A549 (cell line): Measurements from ENCODE around the gene ROBO1. TPM values are rescaled to one million over a fixed set of nuclear protein-coding genes. Genes with fewer than 3 reads are reported as not detected.

Source experiments
- ATAC-seq, 2 experiments: fragments of 200-7000 bp in 1 of 2; fragments of >200 bp in 1 of 2; cut with Nextera tagmentation in 1 of 2; cut with Tn5 transposase in 1 of 2; 3 replicates each; pipeline versions ENCODE4 v1.8.0 to v1.9.1; 2018 to 2020; ENCODE audit warnings: mild to moderate bottlenecking in 1 of 2, moderate library complexity in 1 of 2
- CTCF ChIA-PET: fragments of 300-600 bp; sonication (Branson Sonifier 250); formaldehyde crosslinking; extraction: SDS; loops from one replicate; lab custom pipeline; 2021; ENCODE audit warnings: antibody characterized with exemption, inconsistent platforms; lab: Yijun Ruan, JAX
- POLR2A ChIA-PET: fragments of 350-600 bp; formaldehyde crosslinking; extraction: SDS; loops from one replicate; lab custom pipeline; 2021; ENCODE audit warnings: antibody characterized with exemption, inconsistent platforms; lab: Yijun Ruan, JAX
- DNase-seq, 2 experiments: peaks; one replicate each; pipeline versions ENCODE4 v3.0.0 to v3.0.0-alpha.2; 2011 to 2016; ENCODE audit warnings: low read depth in 1 of 2, low spot score in 1 of 2
- FAIRE-seq: peaks from 2 replicates; lab custom pipeline; 2011; peaks lifted over from hg19 to GRCh38; lab: Jason Lieb, UNC
- H3K27ac ChIP-seq, 2 experiments: fragments of >200 bp; sonication (Bioruptor Twin); formaldehyde crosslinking; 3 replicates each; pipeline ENCODE4 v1.5.1; 2016 to 2017
- H3K4me1 ChIP-seq: fragments of >200 bp; sonication (Bioruptor Twin); formaldehyde crosslinking; 3 replicates; pipeline ENCODE4 v1.6.1; 2016
- H3K4me2 ChIP-seq: fragments of >200 bp; sonication (Bioruptor Twin); formaldehyde crosslinking; 3 replicates; pipeline ENCODE4 v1.6.1; 2016
- H3K4me3 ChIP-seq: fragments of >200 bp; sonication (Bioruptor Twin); formaldehyde crosslinking; 3 replicates; pipeline ENCODE4 v1.5.1; 2016
- H3K9me3 ChIP-seq: fragments of >200 bp; sonication (Bioruptor Twin); formaldehyde crosslinking; 3 replicates; pipeline ENCODE4 v1.6.1; 2016
- CBX8 ChIP-seq: fragments of 200-600 bp; sonication (generic); IDR thresholded peaks from 2 replicates; pipeline ENCODE4 v1.6.1; 2016
- CEBPB ChIP-seq, 2 experiments: fragments of >200 bp in 1 of 2; sonication (Bioruptor Twin) in 1 of 2; formaldehyde crosslinking in 1 of 2; IDR thresholded peaks; 2 replicates each; pipeline ENCODE4 v1.6.1; 2012 to 2016
- FOSB ChIP-seq: fragments of 250-450 bp; sonication (Bioruptor Pico); IDR thresholded peaks from 2 replicates; pipeline ENCODE4 v1.5.0; 2020; ENCODE audit warnings: mild to moderate bottlenecking, moderate library complexity
- FOSL2 ChIP-seq, 2 experiments: fragments of 450-650 bp in 1 of 2; fragments of >200 bp in 1 of 2; sonication (Bioruptor Twin) in 1 of 2; formaldehyde crosslinking; IDR thresholded peaks; 2 replicates each; pipeline versions ENCODE4 v1.5.0 to v1.6.1; 2016 to 2020; ENCODE audit warnings: mild to moderate bottlenecking in 1 of 2, moderate library complexity in 1 of 2
- GATA3 ChIP-seq: IDR thresholded peaks from 2 replicates; pipeline ENCODE4 v1.6.1; 2012; ENCODE audit warnings: borderline replicate concordance
- HDAC2 ChIP-seq: fragments of 200-600 bp; sonication (generic); IDR thresholded peaks from 2 replicates; pipeline ENCODE4 v1.6.1; 2016
- HOXB13 ChIP-seq: fragments of 250-450 bp; sonication (Bioruptor Pico); IDR thresholded peaks from 2 replicates; pipeline ENCODE4 v1.5.0; 2020; ENCODE audit warnings: low read depth, mild to moderate bottlenecking, moderate library complexity
- JUN ChIP-seq, 2 experiments: fragments of >200 bp; sonication (Bioruptor Twin); formaldehyde crosslinking; IDR thresholded peaks; 2 replicates in 1 of 2; 3 replicates in 1 of 2; pipeline ENCODE4 v1.6.1; 2016 to 2017
- KDM1A ChIP-seq: fragments of 200-600 bp; sonication (generic); IDR thresholded peaks from 2 replicates; pipeline ENCODE4 v1.6.1; 2016; ENCODE audit warnings: low read depth, mild to moderate bottlenecking
- MAFK ChIP-seq: fragments of 450-650 bp; IDR thresholded peaks from 2 replicates; pipeline ENCODE4 v1.6.1; 2014; ENCODE audit not compliant: partially characterized antibody
- MAX ChIP-seq: IDR thresholded peaks from 2 replicates; pipeline ENCODE4 v1.6.1; 2012
- NFE2L2 ChIP-seq: fragments of 150-350 bp; conservative IDR thresholded peaks from 2 replicates; pipeline ENCODE4 v1.6.1; 2014; ENCODE audit warnings: low read length
- PHF8 ChIP-seq: fragments of 200-600 bp; sonication (generic); IDR thresholded peaks from 2 replicates; pipeline ENCODE4 v1.6.1; 2016; ENCODE audit warnings: low read depth, mild to moderate bottlenecking, antibody characterized with exemption, moderate library complexity, borderline replicate concordance
- WGBS: methylation state at CpG from one replicate; pipeline ENCODE4 v1.1.6; 2017; ENCODE audit errors: missing lambda C conversion rate; 5-methylcytosine and 5-hydroxymethylcytosine counted together
- polyA plus RNA-seq, 4 experiments: library from polyadenylated mRNA; depleted of rRNA in 3 of 4; stranded (reverse); fragments of >200 nt; fragmentation: RNase III in 1 of 4; extraction: RNeasy Plus Mini Kit Qiagen cat#74134 plus additional on column Dnase treatment in 1 of 4; gene quantifications; 2 replicates in 3 of 4; 3 replicates in 1 of 4; pipeline ENCODE4 v1.2.3, GENCODE V29; 2011 to 2017
- TF ChIP-seq, protein P1 (sequence below): fragments of >200 bp; sonication (Bioruptor Twin); formaldehyde crosslinking; IDR thresholded peaks from 3 replicates; pipeline ENCODE4 v1.6.1; 2016
- TF ChIP-seq, protein P2 (sequence below): fragments of 200-600 bp; sonication (generic); IDR thresholded peaks from 2 replicates; pipeline ENCODE4 v1.6.1; 2016; ENCODE audit warnings: antibody characterized with exemption, mild to moderate bottlenecking, moderate library complexity
- TF ChIP-seq, protein P3 (sequence below): fragments of >200 bp; sonication (Bioruptor Twin); formaldehyde crosslinking; IDR thresholded peaks from 2 replicates; pipeline ENCODE4 v1.6.1; 2016
- TF ChIP-seq, protein P4 (sequence below): fragments of 450-650 bp; IDR thresholded peaks from 2 replicates; pipeline ENCODE4 v1.6.1; 2014; ENCODE audit warnings: antibody characterized with exemption
- TF ChIP-seq, protein P5 (sequence below): fragments of >200 bp; sonication (Bioruptor Twin); formaldehyde crosslinking; IDR thresholded peaks from 3 replicates; pipeline ENCODE4 v1.5.1; 2016

ROBO1 gene
- polyA plus RNA-seq, 2 of the 4 experiments (the other 2 are of a cell fraction): 25.3 to 35.6 TPM

GRCh38 chr3:79560698-79561097 is 207.1 kb downstream of the ROBO1 start:
- DNase-seq (no peak), FAIRE-seq (no peak), ATAC-seq (no peak)
- no peaks in the 10 kb centered on the region for H3K9me3 ChIP-seq
- no peak overlapping the region for H3K4me2 ChIP-seq
- H3K4me3 ChIP-seq: no peak overlapping the region
- ChIA-PET CTCF (no interaction called here), POLR2A (no interaction called here)
- H3K27ac ChIP-seq: no peak overlapping the region
- no peaks in the 10 kb centered on the region for H3K4me1 ChIP-seq
- TF ChIP-seq, protein P1, sequence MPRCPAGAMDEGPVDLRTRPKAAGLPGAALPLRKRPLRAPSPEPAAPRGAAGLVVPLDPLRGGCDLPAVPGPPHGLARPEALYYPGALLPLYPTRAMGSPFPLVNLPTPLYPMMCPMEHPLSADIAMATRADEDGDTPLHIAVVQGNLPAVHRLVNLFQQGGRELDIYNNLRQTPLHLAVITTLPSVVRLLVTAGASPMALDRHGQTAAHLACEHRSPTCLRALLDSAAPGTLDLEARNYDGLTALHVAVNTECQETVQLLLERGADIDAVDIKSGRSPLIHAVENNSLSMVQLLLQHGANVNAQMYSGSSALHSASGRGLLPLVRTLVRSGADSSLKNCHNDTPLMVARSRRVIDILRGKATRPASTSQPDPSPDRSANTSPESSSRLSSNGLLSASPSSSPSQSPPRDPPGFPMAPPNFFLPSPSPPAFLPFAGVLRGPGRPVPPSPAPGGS: no peak
- TF ChIP-seq MAFK (no peak), MAX (no peak), FOSL2 (IDR thresholded peaks at IDR 0.05) (no peak), FOSL2 (CRISPR knock-in tag; IDR thresholded peaks at IDR 0.05) (no peak), JUN (IDR thresholded peaks at IDR 0.05) (no peak), CBX8 (no peak), HDAC2 (no peak), PHF8 (no peak), NFE2L2 (no peak), FOSB (CRISPR knock-in tag) (no peak), CEBPB (IDR thresholded peaks at IDR 0.05) (no peak)
- TF ChIP-seq, protein P2, sequence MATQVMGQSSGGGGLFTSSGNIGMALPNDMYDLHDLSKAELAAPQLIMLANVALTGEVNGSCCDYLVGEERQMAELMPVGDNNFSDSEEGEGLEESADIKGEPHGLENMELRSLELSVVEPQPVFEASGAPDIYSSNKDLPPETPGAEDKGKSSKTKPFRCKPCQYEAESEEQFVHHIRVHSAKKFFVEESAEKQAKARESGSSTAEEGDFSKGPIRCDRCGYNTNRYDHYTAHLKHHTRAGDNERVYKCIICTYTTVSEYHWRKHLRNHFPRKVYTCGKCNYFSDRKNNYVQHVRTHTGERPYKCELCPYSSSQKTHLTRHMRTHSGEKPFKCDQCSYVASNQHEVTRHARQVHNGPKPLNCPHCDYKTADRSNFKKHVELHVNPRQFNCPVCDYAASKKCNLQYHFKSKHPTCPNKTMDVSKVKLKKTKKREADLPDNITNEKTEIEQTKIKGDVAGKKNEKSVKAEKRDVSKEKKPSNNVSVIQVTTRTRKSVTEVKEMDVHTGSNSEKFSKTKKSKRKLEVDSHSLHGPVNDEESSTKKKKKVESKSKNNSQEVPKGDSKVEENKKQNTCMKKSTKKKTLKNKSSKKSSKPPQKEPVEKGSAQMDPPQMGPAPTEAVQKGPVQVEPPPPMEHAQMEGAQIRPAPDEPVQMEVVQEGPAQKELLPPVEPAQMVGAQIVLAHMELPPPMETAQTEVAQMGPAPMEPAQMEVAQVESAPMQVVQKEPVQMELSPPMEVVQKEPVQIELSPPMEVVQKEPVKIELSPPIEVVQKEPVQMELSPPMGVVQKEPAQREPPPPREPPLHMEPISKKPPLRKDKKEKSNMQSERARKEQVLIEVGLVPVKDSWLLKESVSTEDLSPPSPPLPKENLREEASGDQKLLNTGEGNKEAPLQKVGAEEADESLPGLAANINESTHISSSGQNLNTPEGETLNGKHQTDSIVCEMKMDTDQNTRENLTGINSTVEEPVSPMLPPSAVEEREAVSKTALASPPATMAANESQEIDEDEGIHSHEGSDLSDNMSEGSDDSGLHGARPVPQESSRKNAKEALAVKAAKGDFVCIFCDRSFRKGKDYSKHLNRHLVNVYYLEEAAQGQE: no peak
- TF ChIP-seq, all 56 proteins: peak for 0
- WGBS: 24% methylated on average over 4 of the region's 4 CpGs

- DNase-seq: no peak
- no peak for TF ChIP-seq KDM1A
- no peak for FAIRE-seq
- no peak for ATAC-seq
- ChIA-PET POLR2A (no interaction called here), CTCF (no interaction called here)
- no peak overlapping the region for H3K4me3 ChIP-seq
- H3K27ac ChIP-seq: no peak overlapping the region
- H3K4me1 ChIP-seq: no peaks in the 10 kb centered on the region
- H3K9me3 ChIP-seq: no peaks in the 10 kb centered on the region
- H3K4me2 ChIP-seq: no peak overlapping the region
- 48% methylated on average over 6 of the region's 6 CpGs for whole genome bisulfite sequencing
Observed at GRCh38 chr3:79558943-79559342, 208.9 kb downstream of the ROBO1 start.

DNA sequence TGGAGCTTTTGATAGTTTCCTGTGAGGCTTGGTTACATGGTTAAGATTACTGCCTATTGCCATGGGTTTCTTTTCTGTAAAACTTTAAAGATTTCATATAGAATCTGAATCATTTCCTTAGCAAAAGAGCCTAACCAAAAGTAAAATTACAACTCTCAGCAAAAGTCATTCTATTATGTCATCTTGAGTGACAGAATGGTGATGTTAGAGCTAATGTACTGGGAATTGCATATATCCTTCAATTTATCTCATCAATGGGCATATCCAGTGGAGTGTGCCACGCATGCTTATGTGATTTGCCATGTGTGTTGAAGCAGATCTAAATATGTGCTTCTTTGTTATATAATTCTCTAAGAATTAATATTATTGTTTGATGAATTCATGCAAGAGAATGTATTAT is 212.1 kb downstream of the ROBO1 start:
- TF ChIP-seq HOXB13 (CRISPR knock-in tag) (no peak), NFE2L2 (no peak), PHF8 (no peak), GATA3 (no peak)
- TF ChIP-seq, protein P3, sequence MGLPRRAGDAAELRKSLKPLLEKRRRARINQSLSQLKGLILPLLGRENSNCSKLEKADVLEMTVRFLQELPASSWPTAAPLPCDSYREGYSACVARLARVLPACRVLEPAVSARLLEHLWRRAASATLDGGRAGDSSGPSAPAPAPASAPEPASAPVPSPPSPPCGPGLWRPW: no peak
- TF ChIP-seq, protein P1: no peak
- TF ChIP-seq, protein P2: no peak
- TF ChIP-seq, protein P4, sequence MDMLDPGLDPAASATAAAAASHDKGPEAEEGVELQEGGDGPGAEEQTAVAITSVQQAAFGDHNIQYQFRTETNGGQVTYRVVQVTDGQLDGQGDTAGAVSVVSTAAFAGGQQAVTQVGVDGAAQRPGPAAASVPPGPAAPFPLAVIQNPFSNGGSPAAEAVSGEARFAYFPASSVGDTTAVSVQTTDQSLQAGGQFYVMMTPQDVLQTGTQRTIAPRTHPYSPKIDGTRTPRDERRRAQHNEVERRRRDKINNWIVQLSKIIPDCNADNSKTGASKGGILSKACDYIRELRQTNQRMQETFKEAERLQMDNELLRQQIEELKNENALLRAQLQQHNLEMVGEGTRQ: no peak
- TF ChIP-seq, protein P5, sequence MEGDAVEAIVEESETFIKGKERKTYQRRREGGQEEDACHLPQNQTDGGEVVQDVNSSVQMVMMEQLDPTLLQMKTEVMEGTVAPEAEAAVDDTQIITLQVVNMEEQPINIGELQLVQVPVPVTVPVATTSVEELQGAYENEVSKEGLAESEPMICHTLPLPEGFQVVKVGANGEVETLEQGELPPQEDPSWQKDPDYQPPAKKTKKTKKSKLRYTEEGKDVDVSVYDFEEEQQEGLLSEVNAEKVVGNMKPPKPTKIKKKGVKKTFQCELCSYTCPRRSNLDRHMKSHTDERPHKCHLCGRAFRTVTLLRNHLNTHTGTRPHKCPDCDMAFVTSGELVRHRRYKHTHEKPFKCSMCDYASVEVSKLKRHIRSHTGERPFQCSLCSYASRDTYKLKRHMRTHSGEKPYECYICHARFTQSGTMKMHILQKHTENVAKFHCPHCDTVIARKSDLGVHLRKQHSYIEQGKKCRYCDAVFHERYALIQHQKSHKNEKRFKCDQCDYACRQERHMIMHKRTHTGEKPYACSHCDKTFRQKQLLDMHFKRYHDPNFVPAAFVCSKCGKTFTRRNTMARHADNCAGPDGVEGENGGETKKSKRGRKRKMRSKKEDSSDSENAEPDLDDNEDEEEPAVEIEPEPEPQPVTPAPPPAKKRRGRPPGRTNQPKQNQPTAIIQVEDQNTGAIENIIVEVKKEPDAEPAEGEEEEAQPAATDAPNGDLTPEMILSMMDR: no peak
- FAIRE-seq: no peak
- no peak for ATAC-seq
- no peak for DNase-seq
- Histone ChIP-seq H3K4me2 (no peak overlapping the region), H3K9me3 (no peaks in the 10 kb centered on the region), H3K4me1 (no peaks in the 10 kb centered on the region), H3K27ac (no peak overlapping the region), H3K4me3 (no peak overlapping the region)
- ChIA-PET CTCF (no interaction called here), POLR2A (no interaction called here)
- 21% methylated on average over 1 of the region's 1 CpG for WGBS
